Progenitor cell of endocrine pancreas (in vitro differentiated cells): ENCODE data around the gene MRPL30. TPM values are rescaled to one million over a fixed set of nuclear protein-coding genes. Genes with fewer than 3 reads are reported as not detected.
A peak's percentile ranks its signal among the peaks of the same experiment; 100 is the strongest.

Source experiments
- DNase-seq: peaks from one replicate; pipeline ENCODE4 v3.0.0; 2021; ENCODE audit warnings: low spot score; ENCODE audit not compliant: unreplicated experiment
- H3K27ac Mint-ChIP-seq: 2 replicates; pipeline ENCODE4 v1.8.0; 2021; ENCODE audit warnings: mild to moderate bottlenecking, moderate library complexity, mixed read lengths
- H3K27me3 Mint-ChIP-seq: 2 replicates; pipeline ENCODE4 v1.8.0; 2021; ENCODE audit warnings: mixed read lengths
- H3K36me3 Mint-ChIP-seq: 2 replicates; pipeline ENCODE4 v1.8.0; 2022; ENCODE audit warnings: mixed read lengths; ENCODE audit not compliant: insufficient read depth
- H3K4me1 Mint-ChIP-seq: 2 replicates; pipeline ENCODE4 v1.8.0; 2021; ENCODE audit warnings: low read depth, mixed read lengths
- H3K4me3 Mint-ChIP-seq: 2 replicates; pipeline ENCODE4 v1.8.0; 2021; ENCODE audit warnings: low read depth, mild to moderate bottlenecking, moderate library complexity, mixed read lengths
- H3K9me3 Mint-ChIP-seq: 2 replicates; pipeline ENCODE4 v1.8.0; 2021; ENCODE audit warnings: low read depth, mixed read lengths
- CTCF ChIP-seq: fragments of 200-600 bp; sonication (generic); IDR thresholded peaks from one replicate; pipeline ENCODE4 v1.5.0; 2021; ENCODE audit warnings: antibody characterized with exemption, mild to moderate bottlenecking; ENCODE audit not compliant: unreplicated experiment
- total RNA-seq: library from RNA; stranded (reverse); gene quantifications from 2 replicates; pipeline ENCODE4 v1.2.1, GENCODE V29; 2021

MRPL30 gene
- total RNA-seq, 1 donor from 2014 or later = 37.3 TPM

- Mint-ChIP-seq H3K27ac (peak within 1 kb of the TSS; percentile 97), H3K4me1 (peaks cover 20% of the 10 kb centered on the region), H3K4me3 (peak within 1 kb of the TSS; percentile 96), H3K9me3 (no peaks in the 10 kb centered on the region), H3K27me3 (no peaks in the 10 kb centered on the region), H3K36me3 (peaks cover 9% of the 10 kb centered on the region)
- peak; percentile 49 for TF ChIP-seq CTCF
- peak; percentile 74 for DNase-seq
Measured at GRCh38 chr2:99154643-99155536, 26.1 kb upstream of the MRPL30 start, which contains the start of the genes LIPT1 and TSGA10. LIPT1 (plus strand) TSS chr2:99154967; CDS start chr2:99161958, 6,991 bp downstream. TSGA10 (minus strand) TSS chr2:99154942; CDS start chr2:99109439, 45,503 bp downstream.

- Mint-ChIP-seq H3K9me3 (no peaks in the 10 kb centered on the region), H3K27me3 (no peaks in the 10 kb centered on the region), H3K4me3 (peak overlapping the region; percentile 39), H3K36me3 (peaks cover 6% of the 10 kb centered on the region), H3K4me1 (peaks cover 20% of the 10 kb centered on the region), H3K27ac (no peak overlapping the region)
- DNase-seq = no peak
- no peak for TF ChIP-seq CTCF
Measured at GRCh38 chr2:99156891-99157290, 24.1 kb upstream of the MRPL30 start.

DNA sequence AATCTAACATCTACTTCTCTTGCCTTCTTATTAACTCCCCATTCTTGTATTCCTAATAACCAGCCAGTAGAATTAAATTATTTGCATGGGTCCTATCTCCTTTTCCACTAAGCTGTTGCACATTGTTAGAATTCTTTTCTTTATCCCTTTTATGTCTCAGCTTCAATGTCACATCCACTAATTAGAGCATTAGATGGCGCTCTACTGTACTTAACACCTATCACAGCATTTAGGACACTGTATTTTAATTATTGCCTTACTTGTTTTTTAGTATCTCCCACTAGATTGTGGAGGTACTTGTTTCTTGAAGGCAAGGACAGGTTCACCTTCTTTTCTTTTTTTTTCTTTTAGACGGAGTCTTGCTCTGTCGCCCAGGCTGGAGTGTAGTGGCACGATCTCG, 22.4 kb upstream of the MRPL30 start:
- TF ChIP-seq CTCF = no peak
- Mint-ChIP-seq H3K4me3 (no peak overlapping the region), H3K4me1 (peaks cover 20% of the 10 kb centered on the region), H3K27me3 (no peaks in the 10 kb centered on the region), H3K9me3 (no peaks in the 10 kb centered on the region), H3K27ac (no peak overlapping the region), H3K36me3 (peaks cover 6% of the 10 kb centered on the region)
- no peak for DNase-seq

GRCh38 chr2:99159594-99159993, 21.4 kb upstream of the MRPL30 start:
- Mint-ChIP-seq H3K27me3 (no peaks in the 10 kb centered on the region), H3K4me1 (peaks cover 13% of the 10 kb centered on the region), H3K4me3 (no peak overlapping the region)

More at GRCh38 chr2:99159594-99159993, 21.4 kb upstream of the MRPL30 start:
- no peak overlapping the region for H3K27ac Mint-ChIP-seq
- H3K36me3 Mint-ChIP-seq = peaks cover 8% of the 10 kb centered on the region
- no peak for TF ChIP-seq CTCF
- no peaks in the 10 kb centered on the region for H3K9me3 Mint-ChIP-seq
- no peak for DNase-seq
